GM12878 (cell line): Measurements from ENCODE around the gene RIT2.

Experiments
- JUND ChIP-seq: IDR thresholded peaks from 2 replicates; pipeline ENCODE4 v1.6.1; 2012; ENCODE audit warnings: low read depth, mild to moderate bottlenecking, low read length, improper control_type of control experiment, moderate library complexity
- NR2C1 ChIP-seq: fragments of 450-650 bp; IDR thresholded peaks from 2 replicates; pipeline ENCODE4 v1.6.1; 2017; ENCODE audit warnings: antibody characterized with exemption, mild to moderate bottlenecking, moderate library complexity
- PML ChIP-seq: IDR thresholded peaks from 2 replicates; pipeline ENCODE4 v1.6.1; 2012; ENCODE audit warnings: low read length, inconsistent platforms
- POLR2A ChIP-seq: IDR thresholded peaks from 2 replicates; pipeline ENCODE4 v1.6.1; 2011; ENCODE audit warnings: low read depth, mild to moderate bottlenecking, low read length
- POLR2AphosphoS5 ChIP-seq: IDR thresholded peaks from 2 replicates; pipeline ENCODE4 v1.6.1; 2011; ENCODE audit warnings: mild to moderate bottlenecking, low read length, inconsistent platforms
- STAT1 ChIP-seq: fragments of 450-650 bp; conservative IDR thresholded peaks from 2 replicates; pipeline ENCODE4 v1.6.1; 2014; ENCODE audit warnings: antibody characterized with exemption, mild to moderate bottlenecking
- YY1 ChIP-seq: IDR thresholded peaks from 2 replicates; pipeline ENCODE4 v1.6.1; 2011; ENCODE audit warnings: low read depth, mild to moderate bottlenecking, low read length

DNA sequence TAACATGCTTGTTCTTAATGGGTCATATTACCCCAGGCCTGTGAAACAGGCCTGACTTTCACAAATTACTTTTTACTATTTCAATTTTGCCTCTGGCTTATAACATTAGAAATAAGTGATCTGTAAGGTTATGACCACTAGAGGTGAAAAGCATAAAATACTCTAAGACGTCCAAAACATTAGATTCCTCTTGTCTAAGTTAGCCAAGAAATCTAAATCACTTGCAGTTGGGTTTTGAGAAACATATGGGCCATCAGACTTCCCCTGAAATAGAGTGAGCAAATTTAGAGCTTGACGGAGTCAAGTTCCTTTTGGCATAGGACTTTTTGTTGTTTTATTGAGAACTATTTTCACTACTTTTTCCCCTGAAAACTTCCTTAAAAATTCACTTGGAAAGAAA, 32.7 kb upstream of the RIT2 start:
- TF ChIP-seq STAT1 (no peak), POLR2A (no peak), PML (no peak), JUND (no peak), NR2C1 (no peak), YY1 (no peak), POLR2AphosphoS5 (no peak)
